HG02840 (cell line): ENCODE measurements around the gene ACSS2.

Experiments used
- ATAC-seq: cut with Tn5 transposase; IDR thresholded peaks from one replicate; pipeline ENCODE4 v1.9.1; 2021; ENCODE audit warnings: mild to moderate bottlenecking, moderate library complexity, moderate number of reproducible peaks; ENCODE audit not compliant: unreplicated experiment, low FRiP score

Gene ACSS2

DNA sequence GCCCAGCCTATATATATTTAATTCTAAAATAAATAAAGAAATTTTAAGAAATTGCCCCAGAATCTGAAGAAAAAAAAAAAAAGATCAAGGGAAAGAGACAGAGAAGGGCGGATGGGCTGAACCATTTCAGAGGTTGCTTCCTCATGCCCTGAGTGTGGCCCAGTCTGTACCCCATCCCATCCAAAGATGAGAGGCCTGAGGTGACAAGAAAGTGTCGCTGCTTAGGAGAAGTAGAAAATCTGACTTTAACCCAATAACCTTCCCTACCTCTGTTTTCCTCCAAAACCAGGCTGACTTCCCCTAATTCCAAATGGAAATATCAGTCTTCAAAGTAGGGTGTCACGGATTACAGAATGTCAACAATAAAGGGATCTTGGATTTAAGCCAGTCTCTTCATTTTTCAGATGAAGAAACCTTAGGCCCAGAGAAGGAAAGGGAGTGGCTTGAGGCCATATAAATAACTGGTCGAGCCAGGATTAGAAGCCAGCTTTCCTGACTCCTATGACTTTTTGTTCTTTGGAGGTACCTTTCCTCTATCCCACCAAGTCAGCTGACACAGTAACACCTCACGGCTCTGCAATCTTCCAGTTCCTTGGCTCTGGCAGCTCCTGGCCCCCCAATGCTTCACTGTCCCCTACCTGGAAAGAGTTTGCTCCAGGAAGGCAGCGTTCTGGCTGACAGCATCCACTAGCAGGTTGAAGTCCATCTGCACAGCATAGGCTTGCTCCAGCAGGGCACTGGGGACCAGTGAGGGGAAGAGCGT is 69.1 kb downstream of the ACSS2 start:
- no peak for ATAC-seq

GRCh38 chr20:34946661-34947060 is 70.2 kb downstream of the ACSS2 start:
- no peak for ATAC-seq

GRCh38 chr20:34947336-34947735 is 70.9 kb downstream of the ACSS2 start:
- no peak for ATAC-seq

- no peak for ATAC-seq
Observed at GRCh38 chr20:34948030-34948429, 71.6 kb downstream of the ACSS2 start.

DNA sequence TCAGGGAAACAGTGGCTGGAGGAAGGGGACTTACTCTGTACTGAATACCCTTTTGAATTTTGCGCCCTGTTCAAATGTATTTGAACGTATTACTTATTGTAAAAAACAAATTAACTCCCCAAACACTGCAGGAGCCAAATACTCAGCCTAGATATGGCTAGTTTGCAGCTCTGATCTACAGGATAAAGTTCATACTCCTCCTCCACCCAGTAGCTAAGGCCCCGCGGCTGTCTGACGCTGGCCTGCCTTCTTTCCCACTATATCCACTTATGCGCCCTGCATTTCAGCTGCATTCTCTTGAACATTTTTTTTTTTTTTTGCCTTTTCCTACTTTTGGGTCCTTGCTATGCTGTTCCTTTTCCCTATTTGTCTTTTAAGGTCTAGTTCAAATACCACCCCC is 72.7 kb downstream of the ACSS2 start:
- no peak for ATAC-seq

DNA sequence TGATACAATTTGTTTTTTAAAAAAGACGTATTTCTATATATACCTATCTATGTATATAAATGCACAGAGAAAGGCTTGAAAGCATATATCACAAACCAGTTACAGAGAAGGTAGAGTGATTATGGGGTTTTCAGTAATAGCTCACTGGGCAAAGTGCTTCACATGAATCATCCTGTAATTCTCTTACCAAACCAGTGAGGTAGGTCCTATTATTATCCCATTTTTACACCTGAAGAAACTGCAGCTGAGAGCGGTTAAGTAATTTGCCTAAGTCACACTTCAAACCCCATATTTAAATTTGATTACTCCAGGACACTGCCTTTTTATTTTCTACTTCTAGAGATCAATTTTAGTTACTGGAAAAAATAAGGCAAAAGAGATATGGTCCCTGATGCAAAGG is 74.8 kb downstream of the ACSS2 start:
- no peak for ATAC-seq

DNA sequence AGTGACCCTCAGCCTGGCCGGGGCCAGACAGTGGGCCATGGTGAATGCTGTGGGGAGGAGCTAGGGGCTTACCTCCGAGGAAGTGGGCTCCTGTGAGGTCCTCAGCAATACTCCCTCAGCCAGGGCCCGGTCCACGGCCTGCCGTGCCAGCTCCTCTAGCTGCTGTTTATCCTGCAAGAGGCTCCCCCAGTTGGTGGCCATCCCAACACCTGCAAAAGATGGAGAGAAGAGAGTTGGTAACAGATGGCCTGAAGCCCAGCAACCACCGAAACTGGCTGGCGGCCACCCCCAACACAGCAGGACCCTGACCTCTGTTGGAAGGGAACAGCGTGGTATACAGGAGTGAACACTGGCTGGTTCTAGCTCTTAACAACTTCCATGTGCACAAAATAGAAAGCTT is 75.2 kb downstream of the ACSS2 start:
- ATAC-seq = no peak

DNA sequence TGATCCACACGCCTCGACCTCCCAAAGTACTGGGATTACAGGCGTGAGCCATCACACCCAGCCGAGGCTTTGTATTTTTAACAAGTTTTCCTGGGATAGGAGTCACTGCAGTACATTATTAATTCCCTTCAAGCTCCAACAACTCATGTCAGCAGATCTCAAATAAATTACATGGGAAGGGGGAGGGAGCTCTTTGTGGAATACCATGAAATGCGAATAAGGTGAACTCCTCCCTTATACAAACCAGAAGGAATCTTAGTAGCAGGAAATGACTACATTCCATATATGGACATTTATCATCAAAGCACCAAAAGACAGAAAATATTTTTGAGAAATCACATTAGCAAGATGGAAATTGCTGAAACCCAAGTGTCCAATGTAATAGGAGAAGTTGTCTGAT is 76.3 kb downstream of the ACSS2 start:
- no peak for ATAC-seq

DNA sequence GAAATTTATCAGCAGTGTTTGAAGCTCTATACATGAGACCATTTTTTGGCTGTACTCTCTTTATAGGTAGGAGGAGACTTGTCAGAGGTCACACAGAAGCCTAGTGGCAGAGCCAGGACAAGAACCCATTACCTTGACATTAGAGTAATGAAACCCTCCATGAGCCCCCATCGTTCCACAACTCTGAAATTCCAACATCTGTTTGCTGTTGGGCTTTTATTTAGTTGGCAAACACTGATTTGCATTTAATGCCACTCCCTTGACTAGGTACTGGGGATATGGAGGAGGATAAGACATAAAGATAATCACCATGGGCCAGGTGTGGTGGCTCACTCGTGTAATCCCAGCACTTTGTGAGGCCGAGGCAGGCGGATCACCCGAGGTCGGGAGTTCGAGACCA is 77.5 kb downstream of the ACSS2 start:
- no peak for ATAC-seq

- no peak for ATAC-seq
Observed at GRCh38 chr20:34954904-34955230, 78.5 kb downstream of the ACSS2 start.

DNA sequence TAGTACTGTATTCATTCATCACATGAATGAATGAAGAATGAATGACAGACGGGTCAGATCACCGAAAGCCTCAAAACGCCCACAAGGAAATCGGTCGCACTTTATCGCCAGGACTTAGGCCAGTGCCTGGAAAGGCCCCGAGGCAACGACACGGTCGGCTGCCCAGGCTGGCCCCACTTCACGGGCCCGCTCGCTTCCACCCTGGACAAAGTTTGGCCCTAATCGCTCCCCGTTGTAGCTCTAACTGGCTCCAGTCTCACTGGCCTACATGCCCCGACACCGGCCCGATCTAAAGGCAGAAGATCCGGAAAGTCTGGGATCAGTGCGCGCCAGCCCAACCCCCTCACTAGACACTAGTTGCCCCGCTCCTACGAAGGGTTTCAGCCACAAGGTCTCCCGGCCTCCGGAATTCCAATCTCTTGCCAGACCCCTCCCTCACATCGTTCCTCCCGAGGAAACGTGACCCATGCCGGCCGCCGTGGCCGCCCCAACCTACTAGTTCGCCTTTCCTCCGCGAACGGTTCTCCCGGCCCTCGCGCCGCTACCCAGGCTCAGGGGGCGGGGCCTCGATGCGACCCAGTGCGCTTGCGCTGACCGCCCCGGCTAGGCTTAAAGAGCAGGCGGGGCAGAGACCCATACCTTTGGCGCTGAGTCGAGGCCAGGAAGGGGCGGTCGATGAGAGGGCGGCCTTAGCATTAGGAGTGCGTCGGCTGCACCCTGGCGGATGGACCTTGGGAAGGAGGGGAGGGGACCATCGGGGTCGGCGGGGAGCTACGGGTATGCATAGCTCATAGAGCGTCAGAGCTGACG is 79.0 kb downstream of the ACSS2 start, which contains the start of the genes GSS and MYH7B:
GSS (minus strand) TSS at position 576 of the 810 bp plus-strand sequence. CDS start 3,954 bp downstream, outside the sequence.
MYH7B (plus strand) TSS at position 638 of the 810 bp plus-strand sequence. CDS start 22,138 bp downstream, outside the sequence.
- ATAC-seq = peak; percentile 81

DNA sequence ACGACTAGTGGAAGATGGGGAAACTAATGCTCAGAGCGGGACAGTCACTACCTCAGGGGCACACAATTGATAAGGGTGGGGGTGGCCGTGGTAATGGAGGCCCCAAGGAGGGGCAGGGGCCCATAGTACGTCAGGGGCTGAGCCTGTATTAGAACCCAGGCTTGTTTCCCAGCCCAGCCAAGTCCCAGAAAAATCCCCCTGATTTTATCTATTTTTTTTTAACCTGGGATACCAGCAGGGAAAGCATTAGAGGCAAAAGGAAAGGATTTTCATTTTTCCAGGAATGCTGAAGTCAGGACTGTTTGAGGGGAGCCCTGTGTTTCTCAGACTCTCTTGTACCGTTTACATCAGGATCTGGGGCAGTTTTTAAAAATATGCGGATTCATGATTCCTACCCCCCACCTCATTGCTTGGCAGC is 79.6 kb downstream of the ACSS2 start:
- ATAC-seq = no peak

- no peak for ATAC-seq
Observed at GRCh38 chr20:34956751-34957472, 80.5 kb downstream of the ACSS2 start.

DNA sequence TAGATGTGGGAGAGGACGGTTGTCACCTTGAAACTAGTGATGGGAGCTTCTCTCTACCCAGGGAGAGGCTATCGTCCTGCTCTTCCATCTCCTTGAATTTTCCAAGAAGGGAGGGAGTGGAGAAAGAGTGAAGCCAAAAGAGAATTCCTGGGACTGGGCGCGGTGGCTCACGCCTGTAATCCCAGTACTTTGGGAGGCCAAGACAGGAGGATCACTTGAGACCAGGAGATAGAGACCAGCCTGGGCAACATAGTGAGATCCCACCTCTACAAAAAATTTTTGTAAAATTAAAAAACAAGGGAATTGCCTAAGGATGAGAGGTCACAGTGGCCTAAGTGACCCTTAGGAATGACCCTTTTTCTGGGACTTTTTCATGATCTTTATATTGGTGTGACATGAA is 88.1 kb downstream of the ACSS2 start:
- no peak for ATAC-seq

- ATAC-seq = no peak
Observed at GRCh38 chr20:34965051-34965450, 88.6 kb downstream of the ACSS2 start.

DNA sequence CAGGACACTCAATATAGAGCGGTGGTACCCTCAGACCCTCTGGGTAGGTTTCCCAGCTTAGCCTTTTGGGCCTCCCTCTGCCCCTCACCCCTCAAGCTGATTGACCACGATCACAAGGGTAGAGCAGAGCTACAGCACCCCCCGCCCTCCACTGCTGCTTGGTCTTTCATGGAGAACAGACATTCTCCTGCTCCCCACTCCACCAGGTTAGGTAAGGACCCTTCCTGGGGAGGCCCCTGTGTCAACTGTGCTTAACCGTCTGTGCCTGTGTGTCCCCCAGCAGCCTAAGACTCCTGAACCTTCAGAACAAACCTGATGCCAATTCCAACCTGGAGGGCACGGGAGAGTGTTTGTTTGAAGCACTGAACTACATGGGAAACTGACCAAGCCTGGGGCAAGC is 91.0 kb downstream of the ACSS2 start:
- ATAC-seq = no peak

- no peak for ATAC-seq
Observed at GRCh38 chr20:34968042-34968775, 91.8 kb downstream of the ACSS2 start.

DNA sequence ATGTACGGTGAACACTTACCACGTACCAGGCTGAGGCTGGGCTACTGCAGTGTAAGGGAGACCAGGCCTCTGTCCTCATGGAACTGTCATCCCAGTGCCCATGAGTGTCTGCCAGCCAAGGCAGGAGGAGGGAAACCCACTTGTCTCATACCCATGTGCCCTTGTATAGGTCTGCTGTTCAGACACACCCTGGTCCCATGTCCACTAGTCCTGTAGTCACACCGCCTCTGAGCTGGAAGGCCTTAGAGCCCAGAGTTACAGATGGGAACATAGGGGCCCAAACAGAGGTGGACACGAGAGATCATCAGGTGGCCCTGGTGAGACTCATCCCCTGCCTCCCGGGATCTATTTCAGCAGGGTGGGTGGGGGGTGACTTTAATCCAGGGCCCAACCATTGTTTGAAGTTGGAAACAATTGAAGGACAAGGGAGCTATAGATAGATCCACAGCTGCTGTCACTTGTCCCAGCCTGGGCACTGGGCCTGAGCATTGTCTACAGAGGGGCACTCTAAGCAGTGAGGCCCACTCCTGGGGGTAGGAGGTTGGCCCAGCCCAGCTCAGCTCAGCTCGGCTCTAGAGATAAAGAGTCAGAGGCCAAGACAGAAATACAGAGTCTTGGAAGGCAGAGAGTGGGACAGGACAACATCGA is 93.9 kb downstream of the ACSS2 start:
- no peak for ATAC-seq

GRCh38 chr20:34970846-34971560 is 94.6 kb downstream of the ACSS2 start:
- no peak for ATAC-seq
